HG03280 (cell line): Measurements from ENCODE around the gene PPP1R3G.

Experiments used
- ATAC-seq: cut with Tn5 transposase; IDR thresholded peaks from one replicate; pipeline ENCODE4 v1.9.1; 2021; ENCODE audit warnings: mild to moderate bottlenecking, moderate library complexity; ENCODE audit not compliant: unreplicated experiment

PPP1R3G gene

DNA sequence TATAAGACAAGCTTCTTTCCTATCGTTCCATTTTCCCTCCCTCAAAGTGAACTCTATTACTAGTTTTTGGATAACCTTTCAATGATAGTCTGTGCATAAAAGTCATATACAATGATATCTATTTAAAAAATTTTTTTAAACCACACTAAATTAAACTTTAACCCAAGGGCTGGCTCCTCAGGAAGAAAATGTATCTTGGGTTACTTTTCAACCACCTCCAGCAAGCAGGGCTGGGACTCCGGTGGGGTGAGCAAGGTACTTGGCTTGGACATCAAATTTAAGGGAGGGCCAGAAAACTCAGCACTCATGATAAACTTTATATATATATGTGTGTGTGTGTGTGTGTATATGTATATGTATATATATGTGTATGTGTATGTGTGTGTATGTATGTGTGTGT, 13.9 kb upstream of the PPP1R3G start:
- no peak for ATAC-seq

DNA sequence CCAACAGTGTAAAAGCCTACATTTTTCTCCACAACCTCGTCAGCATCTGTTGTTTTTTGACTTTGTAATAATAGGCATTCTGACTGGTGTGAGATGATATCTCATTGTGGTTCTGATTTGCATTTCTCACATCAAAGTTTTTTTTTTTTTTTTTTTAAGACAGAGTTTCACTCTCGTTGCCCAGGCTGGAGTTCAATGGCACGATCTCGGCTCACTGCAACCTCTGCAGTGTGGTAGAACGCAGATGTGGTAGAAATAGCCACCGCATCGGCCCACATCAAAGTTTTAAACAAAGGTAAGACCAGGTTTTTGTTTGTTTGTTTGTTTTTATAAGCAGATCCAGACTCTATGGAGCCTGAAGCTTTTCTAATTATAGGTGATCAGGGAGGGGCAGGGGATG, 12.7 kb upstream of the PPP1R3G start:
- ATAC-seq, result no peak

DNA sequence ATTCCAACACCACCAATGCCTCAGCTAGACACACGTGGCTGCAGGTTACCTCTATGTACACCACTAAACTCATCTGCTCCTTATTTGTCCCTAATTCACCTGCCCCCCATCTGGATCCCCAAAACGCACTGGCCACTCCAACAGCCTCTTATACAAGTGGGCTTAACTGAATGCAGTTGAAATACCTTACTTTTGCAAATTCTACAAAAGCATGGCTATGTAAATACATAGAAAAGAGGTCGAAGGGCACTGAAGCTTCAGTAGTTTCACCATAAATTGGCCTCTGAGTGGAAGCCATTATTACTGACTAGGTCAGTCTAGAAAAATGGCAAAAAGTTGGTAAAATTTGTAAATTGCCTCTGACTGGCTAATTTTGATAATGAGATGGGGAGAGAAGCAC, 11.1 kb upstream of the PPP1R3G start:
- no peak for ATAC-seq

DNA sequence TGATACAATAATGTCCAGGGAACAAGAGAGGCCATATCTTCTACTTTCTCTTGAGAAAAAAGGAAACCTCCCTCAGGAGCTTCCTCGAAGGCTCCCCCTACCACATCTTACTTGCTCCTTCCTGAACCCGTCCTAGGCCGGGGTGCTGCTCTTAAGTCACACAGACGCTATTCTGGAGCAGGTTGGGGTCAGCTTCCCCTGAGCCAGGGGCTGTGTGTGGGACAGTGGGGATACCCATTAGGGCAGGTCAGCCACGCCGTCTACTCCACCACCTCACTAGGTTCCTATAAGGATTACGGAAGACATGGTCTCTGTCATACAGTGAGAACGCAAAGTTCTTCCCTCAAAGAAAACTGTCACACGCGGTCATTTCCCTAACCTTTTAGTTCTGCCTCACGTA, 8.2 kb upstream of the PPP1R3G start:
- no peak for ATAC-seq

DNA sequence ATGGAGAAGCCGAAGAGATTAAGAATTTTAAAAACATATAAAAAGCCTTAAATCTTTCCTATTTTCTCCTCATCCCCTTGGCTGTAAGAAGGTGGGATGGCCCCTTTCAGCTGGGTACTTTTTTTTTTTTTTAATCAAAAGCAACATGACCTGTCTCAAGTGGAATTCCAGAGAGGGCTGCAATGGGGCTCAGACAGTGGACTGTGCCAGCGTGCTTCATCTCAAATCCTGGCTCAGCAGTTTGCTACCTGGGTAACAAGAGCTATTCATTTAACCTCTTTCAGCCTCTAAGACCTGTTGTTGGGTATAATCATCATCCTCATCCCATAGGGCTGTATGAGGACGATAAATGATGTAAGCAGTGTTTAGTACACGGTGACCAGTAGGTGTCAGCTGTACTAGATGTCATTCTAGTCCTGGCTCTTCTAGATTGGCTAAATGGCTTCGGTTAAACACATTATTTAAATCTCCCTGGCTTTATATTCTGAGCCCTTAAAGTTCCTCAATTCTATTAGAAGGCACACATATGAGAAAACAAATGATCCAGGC, 6.9 kb upstream of the PPP1R3G start:
- peak; percentile 78 for ATAC-seq

DNA sequence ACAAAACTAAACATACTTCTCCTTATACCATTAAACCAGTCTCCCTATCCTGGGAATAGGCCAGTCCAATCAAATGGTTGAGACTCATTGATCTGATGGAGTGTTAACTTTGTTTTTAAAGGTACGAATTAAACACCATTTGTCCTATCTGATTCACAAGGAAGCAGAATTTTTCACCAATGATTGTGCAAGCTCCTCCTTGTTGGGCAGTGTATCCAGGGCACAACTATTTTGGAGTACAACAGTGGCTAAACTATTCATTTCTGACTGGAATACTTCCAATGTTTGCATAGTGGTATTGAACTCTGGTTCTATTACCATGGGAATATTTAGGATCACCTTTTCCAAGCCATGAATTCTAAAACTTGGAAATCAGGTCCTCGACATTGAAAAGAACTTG, 5.4 kb upstream of the PPP1R3G start:
- no peak for ATAC-seq

DNA sequence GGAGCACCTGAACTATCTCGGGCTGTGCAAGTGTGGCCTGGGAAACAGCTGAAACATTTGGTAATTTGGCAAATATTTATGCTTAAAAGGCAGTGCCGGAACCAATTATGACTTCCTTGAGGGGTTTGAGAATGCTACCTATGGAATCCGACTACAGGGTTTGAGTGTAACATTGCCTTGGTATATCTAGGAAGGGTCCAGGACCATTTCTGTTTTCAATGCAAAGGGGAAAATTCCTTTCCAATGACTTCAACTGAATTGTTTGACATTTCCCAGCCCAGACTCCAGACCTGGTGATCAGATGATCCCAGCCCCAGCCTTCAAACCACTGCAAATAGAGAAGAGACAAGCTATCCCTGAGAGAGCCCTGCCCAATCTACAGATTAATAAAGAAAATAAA, 4.6 kb upstream of the PPP1R3G start:
- ATAC-seq, result no peak

DNA sequence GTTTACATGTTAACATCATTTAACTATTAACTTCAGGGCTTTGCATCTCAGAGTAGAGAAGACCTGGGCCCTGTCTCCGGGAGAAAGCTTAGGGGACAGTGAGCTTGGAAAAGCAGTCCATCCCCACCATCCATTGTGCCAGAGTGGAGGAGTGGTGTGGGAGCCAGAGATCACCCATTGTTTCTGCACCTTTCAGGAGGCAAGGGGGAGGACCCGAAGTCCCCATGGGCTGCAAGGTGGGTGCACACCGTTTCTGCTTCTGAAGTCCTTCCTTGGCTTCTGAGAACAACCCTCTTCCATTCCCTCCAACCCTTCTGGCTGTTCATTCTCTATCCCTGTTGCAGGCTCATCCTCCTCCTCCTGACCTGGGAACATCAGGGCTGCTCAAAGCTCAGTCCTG, 4.0 kb upstream of the PPP1R3G start:
- ATAC-seq, result no peak

DNA sequence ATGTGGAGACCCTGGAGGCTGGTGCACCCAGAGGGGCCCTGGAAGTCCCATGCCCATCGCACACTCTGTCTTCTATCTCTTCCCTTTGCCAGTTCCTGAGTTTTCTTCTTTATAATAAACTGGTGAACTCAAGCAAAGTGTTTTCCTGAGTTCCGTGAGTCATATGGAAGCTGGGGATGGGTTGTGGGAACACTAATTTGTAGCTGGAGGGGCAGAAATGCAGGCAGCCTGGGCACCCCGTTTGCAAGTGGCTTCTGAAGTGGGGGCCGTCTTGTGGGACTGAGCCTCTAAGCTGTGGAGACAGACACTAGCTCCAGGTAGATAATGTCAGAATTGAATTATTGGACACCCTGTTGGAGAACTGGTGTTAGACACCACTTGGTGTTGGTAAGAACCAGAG, 3.2 kb upstream of the PPP1R3G start:
- ATAC-seq, result no peak

DNA sequence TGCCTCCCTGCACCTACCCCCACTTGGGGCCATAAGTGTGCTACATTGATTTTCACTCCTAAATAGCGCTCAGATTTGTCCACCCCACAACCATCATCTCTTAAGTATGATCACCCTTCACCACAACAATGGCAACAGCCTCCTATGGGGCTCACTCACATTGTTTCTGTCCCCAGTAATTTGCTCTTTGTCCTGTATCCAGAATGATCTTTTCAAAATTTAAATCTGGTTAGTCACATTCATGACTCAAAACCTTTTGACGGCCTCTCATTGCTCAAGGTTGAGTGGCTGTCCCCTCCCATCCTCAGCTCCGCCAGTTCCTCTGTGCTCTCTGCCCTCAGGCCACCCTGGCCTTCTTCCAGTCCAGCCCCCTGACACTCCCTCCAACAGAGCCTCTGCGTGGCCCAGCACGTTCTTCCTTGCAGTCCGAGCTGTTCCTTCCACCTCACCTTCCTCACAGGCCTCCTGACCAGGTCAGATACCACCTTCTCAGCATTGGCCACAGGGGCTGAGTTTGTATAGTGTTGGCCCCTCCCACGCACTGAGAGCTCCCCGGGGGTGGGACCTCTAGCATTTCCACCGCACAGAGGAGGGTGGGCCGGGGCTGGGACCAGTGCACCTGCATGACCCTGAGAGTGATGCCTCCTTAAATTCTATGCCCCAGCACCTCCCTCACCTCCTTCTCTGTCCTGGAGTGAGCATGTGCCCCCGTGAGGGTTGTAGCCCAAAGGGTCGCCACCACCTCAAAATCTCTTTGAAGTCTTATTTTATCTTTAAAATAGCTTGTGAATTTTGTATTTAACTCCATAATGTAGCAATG, 2.4 kb upstream of the PPP1R3G start:
- no peak for ATAC-seq

DNA sequence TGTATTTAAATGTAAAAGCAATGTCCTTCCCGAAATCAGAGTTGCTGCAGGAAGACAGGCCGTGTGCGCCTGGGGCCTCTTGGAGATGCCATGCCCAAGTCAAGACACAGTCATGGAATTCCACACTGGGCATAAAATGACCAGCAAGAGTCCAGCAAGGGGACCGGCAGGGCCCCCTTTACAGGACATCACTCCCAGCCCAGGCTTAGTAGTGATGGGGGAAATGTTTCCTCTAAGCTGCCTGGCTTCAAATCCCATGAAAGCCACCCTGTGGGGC, 1.9 kb upstream of the PPP1R3G start:
- no peak for ATAC-seq

DNA sequence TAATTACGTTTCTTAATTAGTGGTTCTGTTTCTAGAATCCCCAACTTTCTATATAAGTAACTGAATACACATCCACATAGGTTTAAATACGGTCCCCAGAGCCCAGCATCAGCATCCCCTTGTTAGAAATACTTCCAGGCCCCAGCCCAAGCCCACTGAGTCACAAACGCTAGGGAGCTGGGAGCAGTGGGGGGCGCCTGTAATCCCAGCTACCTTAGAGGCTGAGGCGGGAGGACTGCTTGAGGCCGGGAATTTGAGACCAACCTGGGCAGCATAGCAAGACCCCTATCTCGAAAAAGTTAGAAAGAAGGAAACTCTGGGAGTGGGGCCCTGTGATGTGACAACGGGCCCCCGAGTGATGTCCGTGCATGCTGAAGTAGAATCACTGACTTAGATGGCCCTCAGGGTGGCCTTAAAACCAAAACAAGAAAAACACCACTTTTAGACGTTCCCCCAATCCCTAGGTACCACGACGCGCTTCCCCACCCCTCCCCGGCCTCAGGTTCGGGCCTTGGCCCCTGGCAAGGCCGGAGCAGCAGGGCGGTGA, 1.3 kb upstream of the PPP1R3G start:
- no peak for ATAC-seq

DNA sequence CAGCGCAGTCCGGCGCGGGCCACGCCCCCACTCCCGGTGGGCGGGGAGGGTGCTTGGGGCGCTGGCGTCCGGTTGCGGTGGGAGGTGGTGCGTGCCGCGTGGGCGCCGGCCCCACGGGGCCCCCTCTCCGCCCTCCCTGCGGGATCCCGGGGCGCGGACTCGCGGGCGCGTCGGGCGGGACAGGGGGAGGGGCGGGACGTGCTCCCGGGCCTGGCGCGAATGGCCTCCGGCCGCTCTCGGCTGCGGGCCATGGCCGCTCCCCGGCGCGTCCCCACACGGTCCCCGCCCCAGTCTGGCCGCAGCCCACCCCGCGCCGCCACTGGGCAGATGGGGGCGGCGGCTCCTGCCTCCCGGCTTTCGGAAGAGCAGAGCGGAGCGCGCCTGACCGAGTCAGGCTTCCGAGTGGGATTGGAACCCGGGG, 771 bp upstream of the PPP1R3G start:
- peak; percentile 29 for ATAC-seq

DNA sequence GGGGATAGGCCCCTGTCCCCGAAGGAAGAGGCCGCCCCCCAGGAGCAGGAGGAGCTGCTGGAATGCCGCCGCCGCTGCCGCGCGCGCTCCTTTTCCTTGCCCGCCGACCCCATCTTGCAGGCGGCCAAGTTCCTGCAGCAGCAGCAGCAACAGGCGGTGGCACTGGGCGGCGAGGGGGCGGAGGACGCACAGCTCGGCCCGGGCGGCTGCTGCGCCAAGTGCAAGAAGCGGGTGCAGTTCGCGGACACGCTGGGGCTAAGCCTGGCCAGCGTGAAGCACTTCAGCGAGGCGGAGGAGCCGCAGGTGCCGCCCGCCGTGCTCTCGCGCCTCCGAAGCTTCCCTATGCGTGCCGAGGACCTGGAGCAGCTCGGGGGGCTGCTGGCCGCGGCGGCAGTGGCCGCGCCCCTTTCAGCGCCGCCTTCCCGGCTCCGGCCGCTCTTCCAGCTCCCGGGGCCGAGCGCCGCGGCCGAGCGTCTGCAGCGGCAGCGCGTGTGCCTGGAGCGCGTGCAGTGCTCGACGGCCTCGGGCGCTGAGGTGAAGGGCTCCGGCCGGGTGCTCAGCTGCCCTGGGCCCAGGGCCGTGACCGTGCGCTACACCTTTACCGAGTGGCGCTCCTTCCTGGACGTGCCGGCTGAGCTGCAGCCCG, 630 bp downstream of the PPP1R3G start:
- peak; percentile 35 for ATAC-seq

DNA sequence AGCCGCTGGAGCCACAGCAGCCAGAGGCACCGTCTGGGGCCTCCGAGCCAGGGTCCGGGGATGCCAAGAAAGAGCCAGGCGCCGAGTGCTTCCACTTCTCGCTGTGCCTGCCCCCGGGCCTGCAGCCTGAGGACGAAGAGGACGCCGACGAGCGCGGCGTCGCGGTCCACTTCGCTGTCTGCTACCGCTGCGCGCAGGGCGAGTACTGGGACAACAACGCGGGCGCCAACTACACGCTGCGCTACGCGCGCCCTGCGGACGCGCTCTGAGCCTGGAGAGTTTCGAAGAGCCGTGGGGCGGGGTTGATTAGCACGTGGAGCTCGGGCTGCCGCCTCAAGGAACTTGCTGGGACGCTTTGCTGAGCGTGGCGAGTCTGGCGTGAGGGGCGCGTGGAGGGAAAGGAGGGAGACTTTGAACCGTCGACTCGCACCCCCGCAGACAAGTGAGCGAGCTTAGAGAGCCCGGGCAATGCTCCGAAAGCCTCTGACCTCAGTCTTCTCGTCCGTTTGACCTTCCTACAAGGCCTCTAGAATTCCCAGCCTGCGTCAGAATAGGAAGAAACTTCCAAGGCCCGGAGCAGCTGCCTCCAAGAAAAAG, 1.3 kb downstream of the PPP1R3G start:
- no peak for ATAC-seq

DNA sequence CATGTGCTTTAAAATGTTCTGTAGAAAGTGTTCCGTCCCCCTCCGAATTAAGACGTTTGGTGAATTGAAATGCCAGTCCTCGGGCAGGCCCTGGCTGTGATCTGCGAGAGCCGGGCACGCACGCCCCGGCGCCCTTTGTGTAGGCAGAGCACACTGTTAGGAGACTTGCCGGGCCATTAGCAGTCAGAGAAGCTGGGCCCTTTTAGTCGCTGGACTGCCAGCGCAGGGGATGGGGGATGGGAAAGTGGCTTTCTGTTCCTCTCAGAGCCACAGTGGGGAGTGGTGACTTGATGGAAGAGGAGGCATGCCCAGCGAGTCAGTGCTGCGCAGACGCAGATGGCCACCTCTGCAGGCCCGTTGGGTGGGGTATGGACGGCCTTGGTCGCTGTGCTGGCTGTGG, 2.2 kb downstream of the PPP1R3G start:
- ATAC-seq, result no peak

DNA sequence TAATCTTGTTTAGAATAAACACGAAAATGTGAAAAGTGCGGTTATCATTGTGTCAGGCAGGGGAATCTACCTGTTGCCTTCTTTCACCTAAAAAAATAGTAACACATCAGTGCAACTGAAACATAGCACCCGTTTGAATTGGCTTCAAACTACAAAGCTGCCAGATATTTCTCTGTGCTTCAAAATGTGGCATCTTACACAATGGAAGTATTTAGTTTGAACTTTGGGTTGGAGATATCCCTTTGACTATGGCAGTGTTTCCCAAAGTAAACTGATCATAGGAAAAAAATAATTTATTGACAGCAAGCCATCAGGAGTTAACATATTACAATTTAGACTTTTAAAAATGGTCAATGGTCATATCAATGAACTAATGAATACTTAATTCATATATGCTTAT, 3.6 kb downstream of the PPP1R3G start:
- ATAC-seq, result no peak

DNA sequence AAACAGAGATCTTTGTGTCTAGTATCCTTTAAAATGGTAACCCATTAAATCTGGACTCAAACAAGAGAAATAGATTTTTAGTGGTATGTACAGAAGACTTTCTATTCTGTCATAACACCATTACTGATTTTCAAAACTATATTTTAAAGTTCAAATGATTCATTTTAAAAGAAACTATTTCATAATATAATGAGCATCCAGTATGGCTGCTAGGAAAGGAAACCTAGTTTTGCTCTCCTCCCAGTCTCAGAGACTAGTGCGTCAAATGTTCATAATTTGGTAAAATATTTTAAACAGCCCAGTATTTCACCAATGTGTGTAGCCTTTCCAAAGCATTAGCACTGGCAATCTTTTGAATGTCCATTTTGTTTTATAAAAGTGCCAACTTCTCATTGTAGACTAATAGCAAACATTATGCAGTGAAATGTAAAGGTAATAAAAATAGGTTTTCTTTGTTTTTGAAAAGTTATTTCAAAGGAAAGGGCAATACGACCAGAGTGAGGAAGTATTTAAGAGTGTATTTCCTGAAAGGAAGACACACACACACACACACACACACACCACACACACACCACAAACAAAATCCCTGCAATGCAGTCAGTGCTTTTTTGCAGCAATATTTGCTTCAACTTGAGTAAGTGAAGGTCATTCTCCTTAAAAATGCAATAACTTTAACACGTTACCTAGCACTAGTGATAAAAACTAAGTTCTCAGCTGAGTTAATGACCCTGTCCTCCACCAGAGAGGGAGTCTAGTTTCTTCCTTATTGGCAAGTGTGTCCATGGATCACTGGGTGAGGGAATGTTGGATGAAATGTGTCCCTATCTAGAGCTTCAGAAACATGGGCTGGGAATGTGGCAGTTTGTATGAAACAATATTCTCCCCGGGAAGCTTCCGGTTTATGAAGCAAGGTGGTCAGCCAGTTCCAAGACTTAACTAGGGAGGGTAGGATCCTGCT, 4.6 kb downstream of the PPP1R3G start:
- ATAC-seq, result no peak

DNA sequence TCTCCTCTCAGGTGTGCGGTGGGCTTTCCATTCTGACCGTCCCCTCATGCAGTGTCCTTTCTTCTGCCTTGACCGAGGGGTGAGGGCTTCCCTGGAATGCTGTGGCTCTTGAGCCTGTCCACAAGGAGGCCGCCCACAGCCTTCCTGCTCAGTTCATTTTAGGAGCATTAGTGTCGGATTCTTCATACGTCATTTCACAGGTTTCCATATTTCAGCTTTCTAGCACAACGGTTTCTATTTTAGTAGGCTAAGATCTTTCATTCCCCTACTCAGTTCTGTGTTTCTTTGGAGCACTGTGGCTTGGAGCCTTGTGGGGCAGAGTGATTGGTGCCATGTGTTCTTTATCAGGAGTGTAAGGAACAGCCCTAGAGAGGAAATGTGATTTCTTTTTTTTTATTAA, 5.5 kb downstream of the PPP1R3G start:
- ATAC-seq, result no peak

DNA sequence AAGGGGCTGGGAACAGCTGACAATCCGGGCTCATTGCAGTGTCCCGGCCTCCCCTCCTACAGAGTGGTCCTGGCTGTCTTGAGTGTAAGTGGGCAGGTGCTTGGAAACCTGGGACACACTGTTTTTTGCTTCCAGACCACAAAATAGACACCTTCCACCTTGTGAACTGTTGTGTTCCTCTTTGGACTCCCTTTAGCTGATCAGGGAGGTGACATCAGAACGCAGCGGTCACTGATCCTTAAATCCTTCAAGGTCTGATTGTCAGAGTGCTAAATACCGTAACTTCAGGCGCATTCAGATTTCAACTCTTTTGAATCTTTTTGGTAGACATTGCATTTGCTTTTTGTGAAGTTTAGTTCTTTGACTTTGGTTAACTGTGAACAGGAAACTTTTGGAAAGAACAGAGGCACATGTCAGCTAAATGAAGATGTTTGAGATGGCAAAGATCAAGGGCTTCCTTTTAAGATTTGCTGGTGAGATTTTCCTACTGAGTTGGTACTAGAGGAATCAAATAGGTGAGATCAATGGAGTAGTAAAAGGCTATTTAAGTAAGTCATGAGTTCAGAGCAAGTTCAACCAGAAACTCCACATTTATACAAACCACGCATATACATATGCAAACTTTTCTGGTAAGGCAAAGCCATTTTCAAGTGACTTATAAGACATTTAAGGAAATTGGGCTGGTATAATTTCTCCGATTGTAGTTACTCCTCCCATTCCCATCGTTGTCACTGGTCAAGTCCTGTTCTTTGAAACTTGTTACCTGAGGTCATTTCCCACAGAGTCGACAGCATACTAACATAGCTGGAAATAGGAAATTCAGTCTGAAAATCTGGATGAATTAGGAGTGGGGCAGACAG, 6.3 kb downstream of the PPP1R3G start:
- ATAC-seq, result no peak
